Fibroblast of skin of left quadriceps (primary cell): ENCODE results near the gene CLIC4.
"Not testable (repeated sequence)": the region's sequence is repeated elsewhere in the genome, so short reads cannot be mapped to it uniquely, and the experiment has no call there.

Experiments used
- DNase-seq, 2 experiments: peaks; one replicate each; pipeline ENCODE4 v3.0.0-alpha.2; 2013; ENCODE audit warnings: low read depth in 2 of 2

Gene CLIC4

GRCh38 chr1:24771574-24771973 lies 26.3 kb downstream of the CLIC4 start:
- DNase-seq: no peak

DNA sequence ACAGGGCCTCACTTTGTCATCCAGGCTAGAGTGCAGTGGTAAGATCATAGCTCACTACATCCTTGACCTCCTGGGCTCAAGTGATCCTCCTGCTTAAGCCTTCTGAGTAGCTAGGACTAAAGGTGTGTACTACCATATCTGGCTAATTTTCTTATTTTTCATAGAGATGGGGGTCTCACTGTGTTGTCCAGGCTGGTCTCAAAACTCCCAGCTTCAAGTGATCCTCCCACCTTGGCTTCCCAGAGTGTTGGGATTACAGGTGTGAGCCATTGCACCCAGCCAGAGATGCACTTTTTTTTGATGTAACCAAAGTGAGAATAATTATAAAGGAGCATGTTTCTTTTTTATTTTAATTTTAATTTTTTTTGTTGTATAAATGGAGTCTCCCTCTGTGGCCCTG lies 28.4 kb downstream of the CLIC4 start:
- no peak for DNase-seq

DNA sequence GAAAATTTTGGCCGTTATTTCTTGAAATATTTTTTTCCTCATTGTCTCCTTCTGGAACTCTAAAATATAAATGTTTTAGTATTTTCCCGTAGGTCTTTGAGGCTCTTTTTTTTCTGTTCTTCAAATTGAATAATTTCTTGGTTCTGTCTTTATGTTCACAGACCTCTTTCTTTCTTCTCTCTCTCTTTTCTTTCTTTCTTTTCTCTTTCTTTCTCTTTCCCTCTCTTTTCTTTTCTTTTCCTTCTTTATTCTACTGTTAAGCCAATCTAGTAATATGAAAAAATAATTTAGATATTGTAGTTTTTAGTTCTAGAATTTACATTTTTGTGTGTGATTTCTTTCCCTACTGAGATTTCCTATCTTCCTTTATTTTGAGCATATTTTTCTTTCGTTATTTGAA lies 30.1 kb downstream of the CLIC4 start:
- DNase-seq: no peak

- no peak for DNase-seq
These were observed 30.7 kb downstream of the CLIC4 start for GRCh38 chr1:24775916-24776315.

GRCh38 chr1:24776821-24777220 lies 31.6 kb downstream of the CLIC4 start:
- no peak for DNase-seq

DNA sequence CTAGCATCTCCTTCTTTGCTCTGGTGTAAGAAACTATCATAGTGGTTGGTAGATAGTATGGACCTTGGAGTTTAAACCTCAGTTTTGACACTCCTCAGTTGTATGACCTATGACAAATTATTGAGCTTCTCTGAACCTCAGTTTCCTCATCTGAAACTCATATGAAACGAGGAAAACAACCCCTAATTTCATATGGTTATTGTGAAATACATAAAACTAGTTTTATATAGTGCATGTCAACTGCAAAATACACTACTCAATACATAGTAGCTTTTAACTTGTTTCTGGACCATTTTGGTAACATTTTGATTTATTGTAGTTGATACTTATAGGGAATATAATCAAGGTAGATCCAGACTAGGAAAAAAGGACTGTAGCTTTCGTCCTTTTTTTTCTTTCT lies 32.9 kb downstream of the CLIC4 start:
- DNase-seq: no peak

DNA sequence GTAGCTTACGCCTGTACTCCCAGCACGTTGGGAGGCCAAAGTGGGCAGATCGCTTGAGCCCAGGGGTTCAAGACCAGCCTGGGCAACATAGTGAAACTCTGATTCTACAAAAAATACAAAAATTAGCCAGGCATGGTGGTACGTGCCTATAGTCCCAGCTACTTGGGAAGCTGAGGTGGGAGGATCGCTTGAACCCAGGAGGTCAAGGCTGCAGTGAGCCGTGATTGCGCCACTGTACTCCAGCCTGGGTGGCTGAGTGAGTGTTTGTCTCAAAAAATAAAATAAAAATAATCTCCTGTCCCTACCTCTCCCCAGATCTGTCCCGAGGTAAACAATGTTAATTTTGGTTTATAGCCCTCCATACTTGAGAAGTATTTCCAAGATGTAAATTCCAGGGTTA lies 34.0 kb downstream of the CLIC4 start:
- not testable (repeated sequence) for DNase-seq

DNA sequence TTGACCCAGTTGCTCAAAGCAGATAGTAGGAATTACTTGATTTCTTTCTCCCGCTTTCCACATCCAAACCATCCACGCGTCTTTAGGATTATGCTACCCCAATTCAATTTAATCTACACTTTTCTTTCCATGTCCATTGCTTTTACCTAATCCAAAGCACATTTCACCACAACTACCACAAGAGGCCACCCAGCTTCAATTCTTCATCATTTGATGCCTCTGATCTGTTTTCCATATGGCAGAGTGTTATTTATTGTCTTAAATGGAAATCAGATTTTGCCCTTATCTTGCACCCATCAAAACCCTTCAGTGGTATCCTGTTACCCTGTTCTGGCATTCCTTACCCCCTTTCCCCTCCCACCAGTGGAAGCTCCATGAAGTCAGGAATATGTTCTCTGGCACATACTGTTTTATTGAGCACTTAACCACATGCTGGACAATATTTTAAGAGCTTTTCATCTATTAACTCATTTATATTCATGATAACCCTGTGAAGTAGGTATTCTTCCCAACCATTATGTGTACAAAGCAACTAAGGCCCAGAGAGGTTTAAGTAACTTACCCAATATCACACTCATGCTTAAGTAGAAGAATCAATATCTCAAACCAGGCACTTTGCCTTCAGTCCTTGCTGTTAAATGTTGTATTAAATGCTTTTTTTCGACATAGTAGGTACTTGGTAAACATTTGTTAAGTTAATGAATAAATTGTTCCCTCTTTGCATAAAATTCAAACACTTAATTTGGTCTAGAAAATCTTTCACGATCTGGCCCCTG lies 34.6 kb downstream of the CLIC4 start:
- DNase-seq: no peak

- not testable (repeated sequence) for DNase-seq
These were observed 35.4 kb downstream of the CLIC4 start for GRCh38 chr1:24780626-24781025.

- DNase-seq: no peak
These were observed 37.4 kb downstream of the CLIC4 start for GRCh38 chr1:24782689-24783088.

DNA sequence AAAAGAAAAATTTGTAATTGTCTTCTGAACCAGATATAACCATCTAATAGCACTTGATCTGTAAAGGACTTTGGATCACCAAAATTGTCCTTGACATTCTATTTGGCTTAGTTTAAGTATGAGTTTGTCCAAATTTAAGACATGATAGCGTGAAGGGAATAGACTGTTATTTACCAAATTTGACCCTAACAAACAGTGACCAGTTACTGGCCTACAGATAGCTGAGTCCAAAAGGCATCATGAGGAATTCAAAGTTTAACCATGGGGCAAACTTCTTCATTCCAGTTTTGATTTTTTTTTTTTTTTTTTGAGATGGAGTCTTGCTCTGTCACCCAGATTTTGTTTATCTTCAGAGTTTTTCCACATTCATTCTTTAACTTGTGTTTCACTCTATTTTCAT lies 38.5 kb downstream of the CLIC4 start:
- DNase-seq: no peak

- peak in 1 of 2 experiments; percentile 37 for DNase-seq
These were observed 40.9 kb downstream of the CLIC4 start for GRCh38 chr1:24786191-24786590.

- DNase-seq: no peak
These were observed 45.2 kb downstream of the CLIC4 start for GRCh38 chr1:24790490-24790889.

DNA sequence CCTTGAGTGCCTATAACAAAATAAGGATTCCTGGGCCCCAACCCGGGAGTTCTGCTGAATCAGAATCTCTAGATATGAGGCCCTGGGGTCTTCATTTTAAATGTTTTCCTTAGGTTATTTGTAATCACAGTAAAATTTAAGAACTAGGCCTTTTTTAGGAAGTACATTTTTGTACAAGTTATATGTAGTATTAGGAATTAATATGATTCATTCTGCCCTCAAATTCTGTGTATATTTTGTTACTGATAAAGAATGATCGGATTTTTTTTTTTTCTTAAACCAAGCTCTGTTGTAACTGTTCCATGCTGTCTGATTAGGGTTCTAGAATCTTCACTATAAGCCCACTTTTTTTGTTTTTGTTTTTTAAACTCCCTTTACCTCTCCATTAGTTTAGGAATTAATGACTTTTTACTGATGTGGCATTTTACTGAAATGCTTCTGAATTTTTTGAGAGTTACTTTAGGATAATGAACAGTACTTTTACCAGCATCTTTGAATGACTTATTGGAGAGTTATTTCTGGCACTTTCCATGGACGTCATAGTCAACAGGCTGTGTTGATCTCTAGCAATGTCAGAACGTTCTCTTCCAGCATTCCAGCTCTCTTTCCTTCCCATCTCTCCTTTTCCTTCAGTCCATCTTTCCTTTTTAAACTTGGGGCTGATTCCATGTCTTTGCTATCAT lies 48.3 kb downstream of the CLIC4 start:
- DNase-seq: peak; percentile 72 to 76

DNA sequence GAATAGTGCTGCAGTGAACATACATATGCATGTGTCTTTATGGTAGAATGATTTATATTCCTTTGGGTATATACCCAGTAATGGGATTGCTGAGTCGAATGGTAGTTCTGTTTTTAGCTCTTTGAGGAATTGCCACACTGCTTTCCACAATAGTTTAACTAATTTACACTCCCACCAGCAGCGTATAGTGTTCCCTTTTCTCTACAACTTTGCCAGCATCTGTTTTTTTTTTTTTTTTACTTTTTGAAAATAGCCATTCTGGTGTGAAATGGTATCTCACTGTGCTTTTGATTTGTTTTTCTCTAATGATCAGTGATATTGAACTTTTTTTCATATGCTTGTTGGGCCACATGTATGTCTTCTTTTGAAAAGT lies 48.9 kb downstream of the CLIC4 start:
- DNase-seq: not testable (repeated sequence)

DNA sequence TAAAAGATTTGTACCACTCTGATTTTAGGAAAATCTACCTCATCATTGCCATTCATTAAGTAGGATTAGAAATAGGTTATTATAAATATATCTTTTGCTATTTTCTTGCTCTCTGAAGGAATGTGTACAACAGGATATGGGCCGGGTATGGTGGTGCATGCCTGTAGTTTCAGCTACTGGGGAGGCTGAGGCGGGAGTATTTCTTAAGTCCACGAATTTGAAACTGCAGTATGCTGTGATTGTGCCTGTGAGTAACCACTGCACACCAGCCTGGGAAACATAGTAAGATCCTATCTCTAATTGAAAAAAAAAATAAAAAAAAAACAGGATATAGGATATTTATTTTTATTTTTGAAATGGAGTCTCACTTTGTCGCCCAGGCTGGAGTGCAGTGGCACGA lies 50.0 kb downstream of the CLIC4 start:
- no peak for DNase-seq

DNA sequence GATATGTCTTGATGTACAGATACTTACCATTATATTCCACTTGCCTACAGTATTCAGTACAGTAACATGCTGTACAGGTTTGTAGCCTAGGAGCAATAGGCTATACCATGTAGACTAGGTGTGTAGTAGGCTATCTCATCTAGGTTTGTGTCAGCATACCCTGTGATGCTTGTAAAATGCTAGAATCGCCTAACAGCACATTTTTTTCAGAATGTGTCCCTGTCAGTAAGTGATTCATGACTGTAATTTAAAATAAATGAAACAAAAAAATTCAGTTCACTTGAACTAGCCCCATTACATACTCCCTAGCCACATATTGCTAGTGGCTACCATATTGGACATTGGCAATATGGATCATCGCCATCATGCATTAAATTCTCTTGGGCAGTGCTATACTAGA lies 51.3 kb downstream of the CLIC4 start:
- DNase-seq: no peak

- not testable (repeated sequence) for DNase-seq
These were observed 54.0 kb downstream of the CLIC4 start for GRCh38 chr1:24799242-24799641.

DNA sequence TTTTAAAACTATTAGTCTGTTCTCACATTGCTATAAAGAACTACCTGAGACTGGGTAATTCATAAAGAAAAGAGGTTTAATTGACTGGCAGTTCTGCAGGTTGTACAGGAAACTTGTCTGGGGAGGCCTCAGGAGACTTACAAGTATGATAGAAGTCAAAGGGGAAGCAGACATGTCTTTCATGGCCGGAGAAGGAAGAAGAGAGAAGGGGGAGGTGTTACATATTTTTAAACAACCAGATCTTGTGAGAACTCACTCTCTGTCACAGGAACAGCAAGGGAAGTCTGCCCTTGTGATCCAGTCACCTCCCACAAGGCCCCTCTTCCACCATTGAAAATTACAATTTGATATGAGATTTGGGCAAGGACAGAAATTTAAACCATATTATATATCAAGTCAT lies 55.9 kb downstream of the CLIC4 start:
- DNase-seq: no peak

GRCh38 chr1:24803220-24803619 lies 58.0 kb downstream of the CLIC4 start:
- DNase-seq: no peak

GRCh38 chr1:24803987-24804530 lies 58.8 kb downstream of the CLIC4 start:
- no peak for DNase-seq

DNA sequence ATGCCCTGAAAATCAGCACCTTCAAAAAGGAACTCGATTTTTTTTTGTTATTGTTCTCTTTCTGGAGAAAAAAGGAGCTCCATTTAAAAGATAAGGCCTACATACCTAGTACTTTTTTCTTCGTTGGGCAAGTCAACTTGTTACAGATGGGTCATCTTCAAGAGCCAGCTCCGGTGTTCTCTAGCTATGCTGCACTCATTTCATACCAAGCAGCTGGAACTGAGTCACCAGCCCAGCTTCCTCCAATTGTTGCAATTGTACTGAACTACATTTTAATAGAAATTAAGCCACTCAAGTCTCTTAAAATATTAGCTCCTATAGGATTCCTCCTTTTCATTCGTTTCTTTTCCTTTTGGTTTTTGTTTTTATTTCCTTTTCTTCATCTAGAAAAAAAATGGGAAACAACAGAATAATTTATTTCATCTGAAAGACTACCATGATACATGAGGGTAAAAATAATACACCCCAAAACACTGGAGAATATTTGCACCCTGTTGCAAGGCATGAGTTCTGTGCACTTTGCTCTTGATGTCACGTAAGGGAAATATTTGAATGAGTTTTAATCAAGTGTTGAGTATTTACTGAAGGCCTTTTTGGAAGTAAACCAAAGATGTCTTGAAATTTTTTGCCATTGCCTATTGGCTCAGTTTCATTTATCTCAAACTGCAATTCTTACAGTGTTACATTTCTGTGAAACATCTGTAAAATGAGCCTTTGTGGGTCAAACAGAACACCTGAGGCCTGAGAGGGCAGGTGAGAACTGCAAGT lies 60.5 kb downstream of the CLIC4 start:
- no peak for DNase-seq
